ENCODE measurements around the gene CHST13. TPM values are rescaled to one million over a fixed set of nuclear protein-coding genes. Genes with fewer than 3 reads are reported as not detected.

CHST13 gene
- total RNA-seq, 2 donors from 2014 or later, result 0.22 to 1.6 TPM

GRCh38 chr3:126537730-126538281 is 13.9 kb downstream of the CHST13 start:
- Histone ChIP-seq H3K9me3 (no peaks in the 10 kb centered on the region), H3K27me3 (no peaks in the 10 kb centered on the region), H3K4me1 (no peaks in the 10 kb centered on the region), H3K9ac (ENCODE audit: low read depth in 2 of 2, low read length in 2 of 2) (no peak overlapping the region), H3K27ac (no peak overlapping the region), H3K4me3 (no peak overlapping the region), H3K36me3 (no peaks in the 10 kb centered on the region)
- intact Hi-C loops (cut with DNase I), result no loop called here
- TF ChIP-seq CTCF (IDR thresholded peaks at IDR 0.05), result no peak
- no peak for DNase-seq

- no peak for TF ChIP-seq CTCF (IDR thresholded peaks at IDR 0.05)
- Histone ChIP-seq H3K9ac (ENCODE audit: low read depth in 2 of 2, low read length in 2 of 2) (no peak overlapping the region), H3K4me3 (no peak overlapping the region), H3K36me3 (no peaks in the 10 kb centered on the region), H3K9me3 (no peaks in the 10 kb centered on the region), H3K27me3 (no peaks in the 10 kb centered on the region), H3K4me1 (no peaks in the 10 kb centered on the region), H3K27ac (no peak overlapping the region)
- DNase-seq, result no peak
- intact Hi-C loops (cut with DNase I), result no loop called here
Observed at GRCh38 chr3:126538316-126538715, 14.4 kb downstream of the CHST13 start.

- Histone ChIP-seq H3K4me3 (no peak overlapping the region), H3K36me3 (no peaks in the 10 kb centered on the region), H3K27ac (no peak overlapping the region), H3K27me3 (no peaks in the 10 kb centered on the region), H3K9me3 (no peaks in the 10 kb centered on the region), H3K4me1 (no peaks in the 10 kb centered on the region), H3K9ac (ENCODE audit: low read depth in 2 of 2, low read length in 2 of 2) (no peak overlapping the region)
- DNase-seq, result no peak
- no peak for TF ChIP-seq CTCF (IDR thresholded peaks at IDR 0.05)
- intact Hi-C loops (cut with DNase I), result no loop called here
Observed at GRCh38 chr3:126538966-126539365, 15.0 kb downstream of the CHST13 start.

GRCh38 chr3:126539558-126540250 is 15.7 kb downstream of the CHST13 start:
- no peak overlapping the region for H3K9ac ChIP-seq (ENCODE audit: low read depth in 2 of 2, low read length in 2 of 2)
- H3K27me3 ChIP-seq, result no peaks in the 10 kb centered on the region
- no peaks in the 10 kb centered on the region for H3K9me3 ChIP-seq
- no peaks in the 10 kb centered on the region for H3K4me1 ChIP-seq
- no peak overlapping the region for H3K27ac ChIP-seq
- no peaks in the 10 kb centered on the region for H3K36me3 ChIP-seq
- no peak overlapping the region for H3K4me3 ChIP-seq
- TF ChIP-seq CTCF (IDR thresholded peaks at IDR 0.05), result no peak
- DNase-seq, result no peak
- intact Hi-C loops (cut with DNase I), result no loop called here

- Histone ChIP-seq H3K36me3 (no peaks in the 10 kb centered on the region), H3K27ac (no peak overlapping the region), H3K9me3 (no peaks in the 10 kb centered on the region), H3K9ac (ENCODE audit: low read depth in 2 of 2, low read length in 2 of 2) (no peak overlapping the region), H3K4me1 (no peaks in the 10 kb centered on the region), H3K4me3 (no peak overlapping the region), H3K27me3 (no peaks in the 10 kb centered on the region)
- no peak for TF ChIP-seq CTCF (IDR thresholded peaks at IDR 0.05)
- DNase-seq, result no peak
- intact Hi-C loops (cut with DNase I), result no loop called here
Observed at GRCh38 chr3:126540342-126540849, 16.4 kb downstream of the CHST13 start.

All from colonic mucosa (tissue), 4 donors.